ENCODE measurements around the gene CCDC102B.

DNA sequence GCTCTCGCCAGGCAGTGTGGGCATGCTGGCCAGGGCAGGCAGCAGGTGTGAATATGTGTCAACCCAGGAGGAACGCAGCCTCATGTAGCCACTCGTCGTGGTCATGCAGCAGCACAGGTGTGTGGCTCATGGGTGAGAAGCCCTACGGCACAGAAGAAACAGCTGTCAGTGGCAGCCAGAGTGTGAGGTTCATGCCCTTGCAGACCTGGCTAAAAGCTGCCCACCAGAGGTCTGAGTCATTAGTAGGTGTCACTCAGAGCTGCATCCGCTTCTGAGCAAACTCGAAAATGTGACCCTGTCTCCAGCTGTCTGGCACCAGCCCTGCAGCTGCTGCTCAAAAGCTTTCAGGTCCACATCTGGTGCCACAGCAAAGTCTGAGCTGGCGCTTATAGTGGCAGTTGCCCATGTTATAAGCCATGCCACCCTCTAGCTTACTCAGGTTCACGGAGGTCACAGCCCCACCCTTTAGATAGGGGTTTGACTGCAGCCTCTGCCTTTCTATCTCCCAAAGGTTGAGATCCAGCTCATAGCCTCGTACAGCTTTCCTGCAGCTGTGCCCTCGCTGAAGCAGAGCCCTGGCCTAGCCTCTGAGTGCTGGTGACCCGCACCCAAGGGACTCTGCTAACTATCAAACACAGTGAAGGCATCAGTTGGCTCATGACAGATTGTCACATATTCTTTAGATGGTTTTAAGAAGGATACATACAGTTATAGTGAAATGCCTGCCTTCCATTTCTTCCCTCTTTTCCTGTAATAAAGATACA is 195.0 kb downstream of the CCDC102B start:
- TF ChIP-seq POLR2AphosphoS5 (IDR thresholded peaks at IDR 0.05; ENCODE audit: borderline replicate concordance, low read depth, low read length) = no peak
- TF ChIP-seq EZH2 (IDR thresholded peaks at IDR 0.05) = no peak
- TF ChIP-seq FOXP2 (optimal IDR thresholded peaks at IDR 0.05; ENCODE audit: control extremely low read depth, extremely low read length, insufficient read depth) = no peak

Measured in SK-N-MC (cell line).